Activated naive CD4-positive, alpha-beta T cell treated with anti-CD3 and anti-CD28 coated beads for 36 hours (primary cell): ENCODE results near the gene BTBD9. TPM values are rescaled to one million over a fixed set of nuclear protein-coding genes. Genes with fewer than 3 reads are reported as not detected.

Experiments
- CTCF ChIA-PET: fragments of 350-600 bp; sonication (Branson Sonifier 250); formaldehyde crosslinking; loops from one replicate; lab custom pipeline; 2021; ENCODE audit warnings: antibody characterized with exemption; lab: Charles Lee
- DNase-seq: peaks from one replicate; pipeline ENCODE4 v3.0.0-alpha.2; 2020
- H3K27ac Mint-ChIP-seq: one replicate; pipeline ENCODE4 v1.8.0; 2021; ENCODE audit warnings: mild to moderate bottlenecking, mixed read lengths
- H3K27me3 Mint-ChIP-seq: one replicate; pipeline ENCODE4 v1.8.0; 2021; ENCODE audit warnings: low read depth, mixed read lengths
- H3K36me3 Mint-ChIP-seq: one replicate; pipeline ENCODE4 v1.8.0; 2021; ENCODE audit warnings: low read depth, mixed read lengths
- H3K4me1 Mint-ChIP-seq: one replicate; pipeline ENCODE4 v1.8.0; 2021; ENCODE audit warnings: low read depth, mixed read lengths
- H3K4me3 Mint-ChIP-seq: one replicate; pipeline ENCODE4 v1.8.0; 2021; ENCODE audit warnings: mild to moderate bottlenecking, moderate library complexity, mixed read lengths
- H3K9me3 Mint-ChIP-seq: one replicate; pipeline ENCODE4 v1.8.0; 2021; ENCODE audit warnings: mixed read lengths
- intact Hi-C: fragments of 100-400 bp; cut with micrococcal nuclease; formaldehyde crosslinking; loops from one replicate; pipeline ENCODE4 v1.15.1; 2023
- total RNA-seq, 2 experiments: library from RNA; stranded (reverse); gene quantifications; one replicate each; pipeline ENCODE4 v1.2.3, GENCODE V29; 2021

The BTBD9 gene
- total RNA-seq, 2 experiments from 2014 or later, result 9.5 to 11.1 TPM

DNA sequence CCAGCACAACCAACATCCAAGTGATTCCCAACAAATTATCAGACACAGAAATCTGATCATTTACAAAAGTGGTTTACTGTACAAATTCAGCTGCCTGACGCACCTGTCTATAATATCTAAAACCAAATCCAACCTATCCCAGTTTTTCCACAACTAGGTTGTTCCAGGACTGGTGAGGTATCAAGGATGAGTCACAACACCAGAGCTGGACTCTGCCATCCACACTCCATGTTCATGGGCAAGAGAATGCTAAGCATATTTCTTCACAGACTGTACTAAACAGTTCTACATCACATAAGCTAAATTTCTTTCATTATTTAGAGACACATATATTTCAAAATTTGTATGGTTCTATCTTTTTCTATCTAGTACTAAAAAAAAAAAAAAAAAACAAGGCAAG is 141.6 kb downstream of the BTBD9 start:
- no peak overlapping the region for H3K27ac Mint-ChIP-seq
- no peak for DNase-seq
- no peaks in the 10 kb centered on the region for H3K9me3 Mint-ChIP-seq
- CTCF ChIA-PET, result interaction anchor here (0.6 to 0.7 kb wide), 3 partner anchors 268 to 800 kb away, joined by 3 to 6 read pairs (median 5); partner anchors contain the start of gene MDGA1
- no peaks in the 10 kb centered on the region for H3K36me3 Mint-ChIP-seq
- H3K4me1 Mint-ChIP-seq, result peaks cover 8% of the 10 kb centered on the region
- H3K4me3 Mint-ChIP-seq, result no peak overlapping the region
- no peaks in the 10 kb centered on the region for H3K27me3 Mint-ChIP-seq
- intact Hi-C loops, result no loop called here

DNA sequence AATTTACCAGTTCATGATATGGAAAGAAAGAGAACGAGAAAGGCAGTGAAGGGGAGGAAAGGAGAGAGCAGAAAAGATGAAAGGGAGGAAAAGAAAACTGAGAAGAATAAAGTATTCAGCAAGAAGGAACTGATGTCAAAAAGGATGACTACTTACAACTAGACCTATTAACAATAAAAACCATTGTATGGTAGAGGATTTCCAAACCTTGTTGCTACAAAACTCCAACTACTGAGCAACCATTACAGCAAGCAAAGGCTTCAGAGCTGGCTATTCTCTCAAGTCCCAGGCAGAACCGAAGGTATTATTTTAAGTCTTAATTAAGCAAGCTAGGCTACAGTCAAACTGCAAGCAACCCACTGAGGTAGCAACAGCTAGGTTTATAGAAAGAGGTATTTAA is 142.2 kb downstream of the BTBD9 start:
- no peak overlapping the region for H3K27ac Mint-ChIP-seq
- H3K4me3 Mint-ChIP-seq, result no peak overlapping the region
- intact Hi-C loops, result no loop called here
- H3K27me3 Mint-ChIP-seq, result no peaks in the 10 kb centered on the region
- CTCF ChIA-PET, result interaction anchor here (0.6 to 0.7 kb wide), 3 partner anchors 268 to 800 kb away, joined by 3 to 6 read pairs (median 5); partner anchors contain the start of gene MDGA1
- H3K9me3 Mint-ChIP-seq, result no peaks in the 10 kb centered on the region
- no peak for DNase-seq
- peaks cover 8% of the 10 kb centered on the region for H3K4me1 Mint-ChIP-seq
- no peaks in the 10 kb centered on the region for H3K36me3 Mint-ChIP-seq

DNA sequence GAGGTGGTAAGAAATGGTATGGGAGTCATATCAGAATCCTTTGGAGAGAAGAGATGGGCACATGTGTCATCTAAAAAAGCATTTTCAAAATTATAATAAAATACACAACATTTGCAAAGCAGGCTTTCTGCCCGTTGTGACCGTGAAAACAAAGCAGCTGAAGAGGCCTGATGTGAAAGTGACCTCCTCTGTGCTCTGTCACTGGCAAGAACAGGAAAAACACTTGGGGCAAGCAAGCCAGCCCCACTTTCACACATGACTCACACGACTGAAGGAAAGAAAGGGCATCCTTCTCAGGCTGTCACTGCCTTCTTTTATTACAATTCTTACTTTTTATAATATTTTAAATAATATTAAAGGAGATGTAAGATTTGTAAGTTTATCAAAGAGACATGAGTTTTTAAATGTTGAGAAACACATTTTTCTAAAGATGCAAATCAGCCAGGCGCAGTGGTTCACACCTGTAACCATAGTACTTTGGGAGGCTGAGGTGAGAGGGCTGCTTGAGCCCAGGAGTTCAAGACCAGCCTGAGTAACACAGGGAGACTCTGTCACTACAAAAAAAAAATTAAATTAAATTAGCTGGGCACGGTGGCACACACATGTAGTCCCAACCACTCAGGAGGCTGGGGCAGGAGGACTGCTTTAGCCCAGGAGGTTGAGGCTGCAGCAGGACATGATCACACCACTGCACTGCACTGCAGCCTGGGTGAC is 143.7 kb downstream of the BTBD9 start:
- intact Hi-C loops, result loop anchor here (2.0 kb wide), 3 partner anchors 177 to 799 kb away; partner anchors contain the start of gene MDGA1
- H3K9me3 Mint-ChIP-seq, result no peaks in the 10 kb centered on the region
- H3K27ac Mint-ChIP-seq, result no peak overlapping the region

DNA sequence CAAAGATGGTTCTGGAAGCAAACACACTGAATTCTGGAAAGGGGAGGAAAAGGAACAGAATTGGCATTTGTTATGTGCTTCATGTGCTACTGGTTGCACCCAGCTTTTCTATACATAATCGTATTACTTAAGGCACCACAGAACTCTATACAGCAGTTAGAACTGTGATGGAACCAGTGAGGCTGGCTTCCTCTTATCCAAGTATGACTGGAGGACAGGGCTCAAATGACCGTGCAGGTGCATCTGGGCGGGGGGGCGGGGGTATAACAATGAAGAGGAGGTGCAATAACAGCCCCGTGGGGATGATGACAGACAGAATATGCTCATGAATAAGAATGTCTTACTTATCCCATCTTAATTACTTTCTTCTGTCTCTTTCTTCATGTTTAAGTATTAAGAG is 144.2 kb downstream of the BTBD9 start:
- peak; percentile 15 for DNase-seq
- no peak overlapping the region for H3K27ac Mint-ChIP-seq
- intact Hi-C loops, result loop anchor here (2.0 kb wide), 3 partner anchors 177 to 799 kb away; partner anchors contain the start of gene MDGA1
- peaks cover 10% of the 10 kb centered on the region for H3K4me1 Mint-ChIP-seq
- H3K36me3 Mint-ChIP-seq, result no peaks in the 10 kb centered on the region
- no peak overlapping the region for H3K4me3 Mint-ChIP-seq
- no peaks in the 10 kb centered on the region for H3K27me3 Mint-ChIP-seq
- H3K9me3 Mint-ChIP-seq, result no peaks in the 10 kb centered on the region
- CTCF ChIA-PET, result interaction anchor here (0.6 kb wide), 1 partner anchor 276 kb away, joined by 4 read pairs; no protein-coding TSS in a partner anchor

More for the DNA sequence above, 143.7 kb downstream of the BTBD9 start:
- peak; percentile 31 for DNase-seq
- CTCF ChIA-PET, result interaction anchor here (0.6 to 0.7 kb wide), 4 partner anchors 401 to 1114 kb away, joined by 3 to 4 read pairs (median 4); no protein-coding TSS in a partner anchor
- no peaks in the 10 kb centered on the region for H3K27me3 Mint-ChIP-seq
- peaks cover 8% of the 10 kb centered on the region for H3K4me1 Mint-ChIP-seq
- no peak overlapping the region for H3K4me3 Mint-ChIP-seq
- no peaks in the 10 kb centered on the region for H3K36me3 Mint-ChIP-seq

DNA sequence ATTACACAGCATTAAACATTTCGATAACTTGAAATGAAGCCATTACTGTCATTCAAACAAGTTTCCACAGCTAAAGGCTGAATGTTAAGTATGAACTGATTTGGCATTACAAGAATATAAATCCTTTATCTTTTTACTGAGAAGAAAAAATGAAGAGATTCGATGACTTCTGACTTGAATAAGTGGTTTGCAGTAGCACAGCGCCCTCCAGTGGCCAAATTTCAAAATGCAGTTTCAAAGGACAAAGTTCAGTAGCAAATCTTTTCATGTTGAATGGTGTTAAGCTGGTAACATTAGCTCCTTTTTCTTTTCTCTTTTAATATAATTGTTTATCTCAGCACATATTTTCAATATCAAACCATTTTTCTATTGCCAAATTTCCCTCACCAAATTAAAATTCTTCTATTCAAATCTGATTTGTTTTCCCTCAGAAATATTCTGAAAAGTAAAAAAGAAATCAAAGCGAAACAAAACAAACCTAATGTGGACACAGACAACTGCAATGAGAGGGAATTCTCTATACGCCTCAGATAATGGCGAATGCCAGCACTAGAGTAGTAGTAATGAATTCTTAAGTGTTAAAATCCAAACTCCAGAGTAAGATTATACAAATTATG is 145.7 kb downstream of the BTBD9 start:
- H3K36me3 Mint-ChIP-seq, result no peaks in the 10 kb centered on the region
- intact Hi-C loops, result loop anchor here (1.0 to 2.0 kb wide), 6 partner anchors 77 to 797 kb away; partner anchors contain the start of gene MDGA1
- H3K4me3 Mint-ChIP-seq, result no peak overlapping the region
- CTCF ChIA-PET, result interaction anchor here (0.6 to 2.2 kb wide), 27 partner anchors 9 to 901 kb away, joined by 3 to 8 read pairs (median 3); no protein-coding TSS in a partner anchor
- H3K9me3 Mint-ChIP-seq, result no peaks in the 10 kb centered on the region
- H3K27me3 Mint-ChIP-seq, result no peaks in the 10 kb centered on the region
- no peak overlapping the region for H3K27ac Mint-ChIP-seq
- DNase-seq, result peak; percentile 95
- H3K4me1 Mint-ChIP-seq, result peaks cover 10% of the 10 kb centered on the region

DNA sequence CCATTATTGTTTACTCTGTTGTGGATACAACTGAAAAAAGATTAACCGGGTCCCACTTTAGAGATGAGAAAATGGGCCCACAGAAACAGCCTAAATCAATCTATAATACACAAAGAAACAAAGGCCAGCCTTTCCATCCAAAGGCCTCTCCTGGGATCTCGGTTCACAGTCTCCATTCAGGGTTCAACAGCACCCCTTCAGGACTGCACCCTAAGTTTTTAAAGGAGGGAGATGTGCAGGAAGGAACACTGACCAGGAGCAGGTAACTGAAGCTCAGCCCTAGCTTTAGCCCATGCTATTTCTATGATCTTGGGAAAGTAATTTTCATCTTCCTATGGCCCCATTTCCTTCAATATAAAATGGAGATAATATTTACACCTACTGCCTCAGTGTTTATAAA is 147.7 kb downstream of the BTBD9 start:
- Mint-ChIP-seq H3K27ac (no peak overlapping the region), H3K9me3 (no peaks in the 10 kb centered on the region), H3K4me1 (peaks cover 10% of the 10 kb centered on the region), H3K36me3 (no peaks in the 10 kb centered on the region), H3K27me3 (no peaks in the 10 kb centered on the region), H3K4me3 (no peak overlapping the region)
- CTCF ChIA-PET, result interaction anchor here (0.6 to 1.2 kb wide), 2 partner anchors 307 to 786 kb away, joined by 3 to 4 read pairs; no protein-coding TSS in a partner anchor
- intact Hi-C loops, result no loop called here
- DNase-seq, result no peak

DNA sequence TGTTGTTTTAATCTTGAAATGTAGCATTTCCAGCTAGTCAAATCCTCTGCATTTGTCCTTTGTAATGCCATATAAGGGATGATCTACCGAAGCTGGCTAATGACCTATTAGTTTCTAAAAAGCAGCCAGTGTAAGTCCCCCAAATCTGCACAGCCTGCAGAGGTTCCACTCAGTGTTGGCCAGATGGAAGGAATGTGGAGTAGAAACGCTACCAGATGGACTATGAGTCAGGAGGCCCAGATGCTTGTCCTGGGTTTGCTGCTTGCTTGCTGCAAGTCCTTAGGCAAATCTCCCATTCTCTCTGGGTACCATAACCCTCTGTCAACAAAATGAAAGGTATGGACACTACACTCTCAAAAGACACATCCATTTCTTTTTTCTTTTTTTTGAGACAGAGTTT is 149.8 kb downstream of the BTBD9 start:
- intact Hi-C loops, result no loop called here
- Mint-ChIP-seq H3K4me3 (no peak overlapping the region), H3K4me1 (peaks cover 4% of the 10 kb centered on the region), H3K9me3 (no peaks in the 10 kb centered on the region), H3K36me3 (no peaks in the 10 kb centered on the region), H3K27me3 (no peaks in the 10 kb centered on the region), H3K27ac (no peak overlapping the region)
- DNase-seq, result no peak
- CTCF ChIA-PET, result no interaction called here

DNA sequence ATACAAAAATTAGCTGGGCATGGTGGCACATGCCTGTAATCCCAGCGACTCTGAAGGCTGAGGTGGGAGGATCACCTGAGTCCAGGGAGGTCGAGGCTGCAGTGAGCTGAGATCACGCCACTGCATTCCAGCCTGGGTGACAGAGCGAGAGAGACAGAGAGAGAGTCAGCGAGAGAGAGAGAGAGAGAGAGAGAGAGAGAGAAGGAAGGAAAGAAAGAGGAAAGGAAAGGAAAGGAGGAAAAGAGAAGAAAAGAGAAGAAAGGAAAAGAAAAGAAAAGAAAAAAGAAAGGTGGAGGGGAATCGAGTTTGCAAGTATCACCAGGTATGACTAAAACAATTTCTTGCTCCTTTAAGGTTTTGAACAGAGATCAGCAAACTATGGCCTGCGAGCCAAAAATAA is 152.3 kb downstream of the BTBD9 start:
- H3K27me3 Mint-ChIP-seq, result no peaks in the 10 kb centered on the region
- CTCF ChIA-PET, result interaction anchor here (0.7 kb wide), 1 partner anchor 8 kb away, joined by 3 read pairs; no protein-coding TSS in a partner anchor
- H3K27ac Mint-ChIP-seq, result no peak overlapping the region
- intact Hi-C loops, result no loop called here
- H3K36me3 Mint-ChIP-seq, result no peaks in the 10 kb centered on the region
- H3K4me3 Mint-ChIP-seq, result no peak overlapping the region
- no peak for DNase-seq
- H3K4me1 Mint-ChIP-seq, result peaks cover 2% of the 10 kb centered on the region
- no peaks in the 10 kb centered on the region for H3K9me3 Mint-ChIP-seq

DNA sequence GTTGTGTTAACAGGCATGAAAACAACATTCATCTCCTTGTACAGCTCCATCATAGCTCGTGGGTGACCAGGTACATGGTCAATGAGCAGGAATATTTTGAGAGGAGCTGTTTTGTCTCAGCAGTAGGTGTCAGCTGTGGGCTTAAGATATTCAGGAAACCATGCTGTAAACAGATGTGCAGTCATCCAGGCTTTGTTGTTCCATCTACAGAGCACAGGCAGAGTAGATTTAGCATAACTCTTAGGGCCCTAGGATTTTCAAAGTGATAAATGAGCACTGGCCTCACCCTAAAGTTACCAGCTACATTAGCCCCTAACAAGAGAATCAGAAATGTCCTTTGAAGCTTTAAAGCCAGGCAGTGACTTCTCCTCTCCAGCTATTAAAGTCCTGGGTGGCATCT is 154.2 kb downstream of the BTBD9 start:
- Mint-ChIP-seq H3K27ac (no peak overlapping the region), H3K36me3 (no peaks in the 10 kb centered on the region), H3K9me3 (no peaks in the 10 kb centered on the region), H3K4me1 (no peaks in the 10 kb centered on the region), H3K4me3 (no peak overlapping the region), H3K27me3 (no peaks in the 10 kb centered on the region)
- intact Hi-C loops, result no loop called here
- CTCF ChIA-PET, result interaction anchor here (0.7 to 1.2 kb wide), 3 partner anchors 8 to 59 kb away, joined by 3 read pairs; no protein-coding TSS in a partner anchor
- DNase-seq, result no peak

DNA sequence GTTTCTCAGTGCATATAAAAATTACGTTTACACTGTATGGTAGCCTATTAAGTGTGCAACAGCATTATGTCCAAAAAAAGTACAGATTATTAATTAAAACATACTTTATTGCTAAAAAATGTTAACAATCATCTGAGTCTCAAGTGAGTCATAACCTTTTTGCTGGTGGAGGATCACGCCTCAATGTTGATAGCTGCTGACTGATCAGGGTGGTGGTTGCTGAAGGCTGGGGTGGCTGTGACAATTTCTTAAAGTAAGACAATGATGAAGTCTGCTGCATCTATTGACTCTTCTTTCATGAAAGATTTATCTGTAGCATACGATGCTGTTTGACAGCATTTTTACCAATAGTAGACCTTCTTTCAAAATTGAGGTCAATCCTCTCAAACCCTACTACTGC is 155.1 kb downstream of the BTBD9 start:
- CTCF ChIA-PET, result interaction anchor here (1.2 kb wide), 1 partner anchor 10 kb away, joined by 3 read pairs; no protein-coding TSS in a partner anchor
- DNase-seq, result no peak

DNA sequence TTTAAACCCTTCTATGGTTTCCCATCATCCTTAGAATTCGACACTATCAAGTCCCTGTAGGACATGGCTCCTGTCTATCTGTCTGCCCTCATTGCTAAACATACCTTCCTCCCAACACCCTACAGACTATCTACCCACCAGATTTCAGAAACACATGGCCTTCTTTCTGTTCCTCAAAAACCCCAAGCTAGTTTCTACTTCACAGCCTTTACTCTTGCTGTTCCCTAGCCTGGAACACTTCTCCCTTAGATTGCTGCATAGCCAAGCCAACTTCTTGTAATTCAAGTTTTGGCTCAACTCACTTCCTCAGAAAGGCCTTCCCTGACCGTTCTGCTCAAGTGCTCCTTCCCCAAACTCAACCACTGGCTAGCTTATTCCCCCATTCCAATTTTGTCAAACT is 156.2 kb downstream of the BTBD9 start:
- intact Hi-C loops, result no loop called here
- Mint-ChIP-seq H3K27ac (no peak overlapping the region), H3K9me3 (no peaks in the 10 kb centered on the region), H3K36me3 (no peaks in the 10 kb centered on the region), H3K27me3 (no peaks in the 10 kb centered on the region), H3K4me3 (no peak overlapping the region), H3K4me1 (no peaks in the 10 kb centered on the region)
- CTCF ChIA-PET, result no interaction called here
- no peak for DNase-seq

More for the DNA sequence above, 155.1 kb downstream of the BTBD9 start:
- H3K4me1 Mint-ChIP-seq, result no peaks in the 10 kb centered on the region
- H3K27ac Mint-ChIP-seq, result no peak overlapping the region
- no peaks in the 10 kb centered on the region for H3K36me3 Mint-ChIP-seq
- intact Hi-C loops, result no loop called here
- H3K4me3 Mint-ChIP-seq, result no peak overlapping the region
- no peaks in the 10 kb centered on the region for H3K27me3 Mint-ChIP-seq
- no peaks in the 10 kb centered on the region for H3K9me3 Mint-ChIP-seq

DNA sequence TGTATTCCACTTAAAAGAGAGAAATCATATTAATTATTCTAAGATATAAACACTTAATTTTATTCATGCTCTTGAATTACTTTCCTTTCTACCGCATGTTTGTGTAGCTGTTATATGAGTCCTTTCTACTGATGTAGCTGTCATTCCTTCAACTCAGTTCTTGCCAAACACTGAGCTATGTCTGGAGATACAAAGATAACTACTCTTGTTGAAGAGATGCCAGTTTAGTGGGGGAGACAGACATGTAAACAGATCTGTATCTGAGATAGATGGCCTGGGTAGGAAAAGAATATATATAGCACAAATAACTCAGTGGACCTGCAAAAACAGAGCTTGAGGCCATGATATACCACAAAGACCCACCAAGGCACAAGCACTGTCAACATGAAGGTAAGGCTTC is 157.3 kb downstream of the BTBD9 start:
- intact Hi-C loops, result no loop called here
- H3K4me1 Mint-ChIP-seq, result no peaks in the 10 kb centered on the region
- CTCF ChIA-PET, result interaction anchor here (0.6 to 1.1 kb wide), 3 partner anchors 8 to 86 kb away, joined by 3 read pairs; no protein-coding TSS in a partner anchor

More for the DNA sequence above, 157.3 kb downstream of the BTBD9 start:
- Mint-ChIP-seq H3K27me3 (no peaks in the 10 kb centered on the region), H3K36me3 (no peaks in the 10 kb centered on the region), H3K9me3 (no peaks in the 10 kb centered on the region), H3K27ac (no peak overlapping the region), H3K4me3 (no peak overlapping the region)
- DNase-seq, result no peak
